Measurements from ENCODE around the gene POLR3A. TPM values are rescaled to one million over a fixed set of nuclear protein-coding genes. Genes with fewer than 3 reads are reported as not detected.

The POLR3A gene
- total and polyA plus RNA-seq, 2 experiments from 2014 or later = 8.0 to 9.8 TPM

GRCh38 chr10:78069151-78069550 is 39.8 kb upstream of the POLR3A start:
- no peaks in the 10 kb centered on the region for H3K79me2 ChIP-seq
- H3K4me2 ChIP-seq = no peak overlapping the region
- H3K27ac ChIP-seq = no peak overlapping the region
- WGBS (ENCODE audit: low lambda C conversion rate, missing lambda C conversion rate) = 96% methylated on average over 6 of the region's 6 CpGs
- no peak for TF ChIP-seq EZH2phosphoT487 (IDR thresholded peaks at IDR 0.05; ENCODE audit: low read depth, severe bottlenecking, unreplicated experiment)
- no peak for TF ChIP-seq EZH2 (IDR thresholded peaks at IDR 0.05; ENCODE audit: borderline replicate concordance)
- no peak for TF ChIP-seq CTCF (IDR thresholded peaks at IDR 0.05; ENCODE audit: poor library complexity)
- no peaks in the 10 kb centered on the region for H4K20me1 ChIP-seq (ENCODE audit: insufficient read depth, poor library complexity, severe bottlenecking)
- H3K36me3 ChIP-seq (replicated peaks; ENCODE audit: insufficient read depth, low read depth) = no peaks in the 10 kb centered on the region
- H3K9me2 ChIP-seq (replicated peaks; ENCODE audit: insufficient read depth) = no peaks in the 10 kb centered on the region
- no peaks in the 10 kb centered on the region for H3K27me3 ChIP-seq
- no peak overlapping the region for H3K4me3 ChIP-seq
- H2AFZ ChIP-seq = no peak overlapping the region
- no peaks in the 10 kb centered on the region for H3K4me1 ChIP-seq (ENCODE audit: insufficient read depth)
- H3K9me3 ChIP-seq (ENCODE audit: low read depth) = no peaks in the 10 kb centered on the region
- no peak for DNase-seq (ENCODE audit: low spot score)

- no peaks in the 10 kb centered on the region for H3K9me2 ChIP-seq (replicated peaks; ENCODE audit: insufficient read depth)
These were observed 37.6 kb upstream of the POLR3A start for GRCh38 chr10:78066728-78067430.

GRCh38 chr10:78066012-78066411 is 36.7 kb upstream of the POLR3A start:
- Histone ChIP-seq H3K27me3 (no peaks in the 10 kb centered on the region), H3K4me2 (no peak overlapping the region), H3K36me3 (replicated peaks; ENCODE audit: insufficient read depth, low read depth) (no peaks in the 10 kb centered on the region), H3K79me2 (no peaks in the 10 kb centered on the region), H3K4me1 (ENCODE audit: insufficient read depth) (no peaks in the 10 kb centered on the region), H3K4me3 (no peak overlapping the region), H2AFZ (no peak overlapping the region), H4K20me1 (ENCODE audit: insufficient read depth, poor library complexity, severe bottlenecking) (no peaks in the 10 kb centered on the region), H3K27ac (no peak overlapping the region), H3K9me3 (ENCODE audit: low read depth) (no peaks in the 10 kb centered on the region), H3K9me2 (replicated peaks; ENCODE audit: insufficient read depth) (no peaks in the 10 kb centered on the region)
- DNase-seq (ENCODE audit: low spot score) = no peak
- TF ChIP-seq EZH2 (IDR thresholded peaks at IDR 0.05; ENCODE audit: borderline replicate concordance) (no peak), EZH2phosphoT487 (IDR thresholded peaks at IDR 0.05; ENCODE audit: low read depth, severe bottlenecking, unreplicated experiment) (no peak), CTCF (IDR thresholded peaks at IDR 0.05; ENCODE audit: poor library complexity) (no peak)
- 71% methylated on average over 5 of the region's 5 CpGs for whole genome bisulfite sequencing (ENCODE audit: low lambda C conversion rate, missing lambda C conversion rate)

More at GRCh38 chr10:78066728-78067430, 37.6 kb upstream of the POLR3A start:
- no peak overlapping the region for H3K27ac ChIP-seq
- no peak overlapping the region for H3K4me2 ChIP-seq
- H3K4me1 ChIP-seq (ENCODE audit: insufficient read depth) = no peaks in the 10 kb centered on the region
- DNase-seq (ENCODE audit: low spot score) = no peak
- no peaks in the 10 kb centered on the region for H3K27me3 ChIP-seq
- H3K4me3 ChIP-seq = no peak overlapping the region
- H4K20me1 ChIP-seq (ENCODE audit: insufficient read depth, poor library complexity, severe bottlenecking) = no peaks in the 10 kb centered on the region
- no peak for TF ChIP-seq EZH2phosphoT487 (IDR thresholded peaks at IDR 0.05; ENCODE audit: low read depth, severe bottlenecking, unreplicated experiment)
- no peak for TF ChIP-seq CTCF (IDR thresholded peaks at IDR 0.05; ENCODE audit: poor library complexity)
- TF ChIP-seq EZH2 (IDR thresholded peaks at IDR 0.05; ENCODE audit: borderline replicate concordance) = no peak
- H2AFZ ChIP-seq = no peak overlapping the region
- 88% methylated on average over 11 of the region's 11 CpGs for WGBS (ENCODE audit: low lambda C conversion rate, missing lambda C conversion rate)
- H3K9me3 ChIP-seq (ENCODE audit: low read depth) = no peaks in the 10 kb centered on the region
- no peaks in the 10 kb centered on the region for H3K36me3 ChIP-seq (replicated peaks; ENCODE audit: insufficient read depth, low read depth)
- no peaks in the 10 kb centered on the region for H3K79me2 ChIP-seq

All from hepatocyte (in vitro differentiated cells).